ENCODE results near the gene GABARAPL1. TPM values are rescaled to one million over a fixed set of nuclear protein-coding genes. Genes with fewer than 3 reads are reported as not detected.

GABARAPL1 gene
- total RNA-seq, 1 experiment from 2014 or later, result 24.1 TPM

DNA sequence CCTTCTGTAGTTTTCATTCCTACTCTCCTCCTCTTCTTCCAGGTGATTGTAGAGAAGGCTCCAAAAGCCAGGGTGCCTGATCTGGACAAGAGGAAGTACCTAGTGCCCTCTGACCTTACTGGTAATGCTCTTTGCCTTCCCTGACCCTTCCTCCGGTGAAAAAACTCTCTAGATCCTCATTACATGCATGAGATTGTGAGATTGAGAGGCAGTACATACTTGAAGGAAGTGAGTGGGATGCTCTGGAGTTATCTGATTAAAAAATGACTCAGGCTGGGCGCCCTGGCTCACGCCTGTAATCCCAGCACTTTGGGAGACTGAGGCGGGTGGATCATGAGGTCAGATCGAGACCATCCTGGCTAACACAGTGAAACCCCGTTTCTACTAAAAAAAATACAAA, 5.3 kb downstream of the GABARAPL1 start:
- no peak overlapping the region for H3K27ac ChIP-seq (ENCODE audit: low read length)
- no peaks in the 10 kb centered on the region; the same call in 1 of the 2 replicates for H3K4me1 ChIP-seq (ENCODE audit: control insufficient read depth, insufficient read depth, low read length)
- ChIA-PET POLR2A (no interaction called here), CTCF (no interaction called here)
- intact Hi-C loops (cut with micrococcal nuclease; ENCODE audit: unreplicated experiment) (no loop called here), in situ Hi-C loops (cut with HindIII; ENCODE audit: low pct_unique_long_range_greater_than_20kb, low sequenced_read_pairs) (no loop called here)
- DNase-seq (ENCODE audit: low read depth, low spot score) (no peak), ATAC-seq (no peak)
- no TSS peak for BruUV-seq (replicated peaks)
- TF ChIP-seq TCF7L2 (IDR thresholded peaks at IDR 0.05; ENCODE audit: low read depth, low read length), result no peak
- TF ChIP-seq, protein P1, sequence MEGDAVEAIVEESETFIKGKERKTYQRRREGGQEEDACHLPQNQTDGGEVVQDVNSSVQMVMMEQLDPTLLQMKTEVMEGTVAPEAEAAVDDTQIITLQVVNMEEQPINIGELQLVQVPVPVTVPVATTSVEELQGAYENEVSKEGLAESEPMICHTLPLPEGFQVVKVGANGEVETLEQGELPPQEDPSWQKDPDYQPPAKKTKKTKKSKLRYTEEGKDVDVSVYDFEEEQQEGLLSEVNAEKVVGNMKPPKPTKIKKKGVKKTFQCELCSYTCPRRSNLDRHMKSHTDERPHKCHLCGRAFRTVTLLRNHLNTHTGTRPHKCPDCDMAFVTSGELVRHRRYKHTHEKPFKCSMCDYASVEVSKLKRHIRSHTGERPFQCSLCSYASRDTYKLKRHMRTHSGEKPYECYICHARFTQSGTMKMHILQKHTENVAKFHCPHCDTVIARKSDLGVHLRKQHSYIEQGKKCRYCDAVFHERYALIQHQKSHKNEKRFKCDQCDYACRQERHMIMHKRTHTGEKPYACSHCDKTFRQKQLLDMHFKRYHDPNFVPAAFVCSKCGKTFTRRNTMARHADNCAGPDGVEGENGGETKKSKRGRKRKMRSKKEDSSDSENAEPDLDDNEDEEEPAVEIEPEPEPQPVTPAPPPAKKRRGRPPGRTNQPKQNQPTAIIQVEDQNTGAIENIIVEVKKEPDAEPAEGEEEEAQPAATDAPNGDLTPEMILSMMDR (IDR thresholded peaks at IDR 0.05), result no peak
- TF ChIP-seq POLR2AphosphoS5 (IDR thresholded peaks at IDR 0.05; ENCODE audit: low read depth, low read length), result no peak
- no peak for TF ChIP-seq SIN3A (IDR thresholded peaks at IDR 0.05; ENCODE audit: borderline replicate concordance, insufficient read depth, low read depth, low read length)
- TF ChIP-seq, protein P2, sequence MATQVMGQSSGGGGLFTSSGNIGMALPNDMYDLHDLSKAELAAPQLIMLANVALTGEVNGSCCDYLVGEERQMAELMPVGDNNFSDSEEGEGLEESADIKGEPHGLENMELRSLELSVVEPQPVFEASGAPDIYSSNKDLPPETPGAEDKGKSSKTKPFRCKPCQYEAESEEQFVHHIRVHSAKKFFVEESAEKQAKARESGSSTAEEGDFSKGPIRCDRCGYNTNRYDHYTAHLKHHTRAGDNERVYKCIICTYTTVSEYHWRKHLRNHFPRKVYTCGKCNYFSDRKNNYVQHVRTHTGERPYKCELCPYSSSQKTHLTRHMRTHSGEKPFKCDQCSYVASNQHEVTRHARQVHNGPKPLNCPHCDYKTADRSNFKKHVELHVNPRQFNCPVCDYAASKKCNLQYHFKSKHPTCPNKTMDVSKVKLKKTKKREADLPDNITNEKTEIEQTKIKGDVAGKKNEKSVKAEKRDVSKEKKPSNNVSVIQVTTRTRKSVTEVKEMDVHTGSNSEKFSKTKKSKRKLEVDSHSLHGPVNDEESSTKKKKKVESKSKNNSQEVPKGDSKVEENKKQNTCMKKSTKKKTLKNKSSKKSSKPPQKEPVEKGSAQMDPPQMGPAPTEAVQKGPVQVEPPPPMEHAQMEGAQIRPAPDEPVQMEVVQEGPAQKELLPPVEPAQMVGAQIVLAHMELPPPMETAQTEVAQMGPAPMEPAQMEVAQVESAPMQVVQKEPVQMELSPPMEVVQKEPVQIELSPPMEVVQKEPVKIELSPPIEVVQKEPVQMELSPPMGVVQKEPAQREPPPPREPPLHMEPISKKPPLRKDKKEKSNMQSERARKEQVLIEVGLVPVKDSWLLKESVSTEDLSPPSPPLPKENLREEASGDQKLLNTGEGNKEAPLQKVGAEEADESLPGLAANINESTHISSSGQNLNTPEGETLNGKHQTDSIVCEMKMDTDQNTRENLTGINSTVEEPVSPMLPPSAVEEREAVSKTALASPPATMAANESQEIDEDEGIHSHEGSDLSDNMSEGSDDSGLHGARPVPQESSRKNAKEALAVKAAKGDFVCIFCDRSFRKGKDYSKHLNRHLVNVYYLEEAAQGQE (IDR thresholded peaks at IDR 0.05; ENCODE audit: insufficient read depth in 1 of 2, low read depth in 2 of 2, low read length in 1 of 2), result no peak
- H3K4me3 ChIP-seq (ENCODE audit: low read depth in 2 of 2, low read length in 2 of 2), result no peak overlapping the region
- H3K9me3 ChIP-seq (ENCODE audit: control insufficient read depth, insufficient read depth, low read depth, low read length), result no peaks in the 10 kb centered on the region
- H3K36me3 ChIP-seq (ENCODE audit: control insufficient read depth, insufficient read depth, low read length), result peaks cover 4% of the 10 kb centered on the region
- no peaks in the 10 kb centered on the region for H3K27me3 ChIP-seq (ENCODE audit: control insufficient read depth, insufficient read depth, low read length)

GRCh38 chr12:10220398-10221077, 7.9 kb downstream of the GABARAPL1 start:
- no peak for TF ChIP-seq TCF7L2 (IDR thresholded peaks at IDR 0.05; ENCODE audit: low read depth, low read length)
- no peak for TF ChIP-seq SIN3A (IDR thresholded peaks at IDR 0.05; ENCODE audit: borderline replicate concordance, insufficient read depth, low read depth, low read length)
- TF ChIP-seq, protein P1 (IDR thresholded peaks at IDR 0.05), result no peak
- no peak for TF ChIP-seq POLR2AphosphoS5 (IDR thresholded peaks at IDR 0.05; ENCODE audit: low read depth, low read length)
- TF ChIP-seq, protein P2 (IDR thresholded peaks at IDR 0.05; ENCODE audit: insufficient read depth in 1 of 2, low read depth in 2 of 2, low read length in 1 of 2), result no peak
- ChIA-PET POLR2A (no interaction called here), CTCF (no interaction called here)
- in situ Hi-C loops (cut with HindIII; ENCODE audit: low pct_unique_long_range_greater_than_20kb, low sequenced_read_pairs), result no loop called here
- BruUV-seq (replicated peaks), result no TSS peak
- DNase-seq (ENCODE audit: low read depth, low spot score), result no peak
- no peak for ATAC-seq
- Histone ChIP-seq H3K4me3 (ENCODE audit: low read depth in 2 of 2, low read length in 2 of 2) (no peak overlapping the region), H3K27ac (ENCODE audit: low read length) (no peak overlapping the region), H3K4me1 (ENCODE audit: control insufficient read depth, insufficient read depth, low read length) (no peaks in the 10 kb centered on the region), H3K27me3 (ENCODE audit: control insufficient read depth, insufficient read depth, low read length) (no peaks in the 10 kb centered on the region), H3K9me3 (ENCODE audit: control insufficient read depth, insufficient read depth, low read depth, low read length) (no peaks in the 10 kb centered on the region), H3K36me3 (ENCODE audit: control insufficient read depth, insufficient read depth, low read length) (no peaks in the 10 kb centered on the region; the same call in none of the 2 replicates)
- intact Hi-C loops (cut with micrococcal nuclease; ENCODE audit: unreplicated experiment), result no loop called here

All from Panc1 (cell line).